ENCODE data around the gene UACA. TPM values are rescaled to one million over a fixed set of nuclear protein-coding genes. Genes with fewer than 3 reads are reported as not detected.

The UACA gene
- total RNA-seq, 2 donors from 2014 or later, result 16.3 to 35.2 TPM

DNA sequence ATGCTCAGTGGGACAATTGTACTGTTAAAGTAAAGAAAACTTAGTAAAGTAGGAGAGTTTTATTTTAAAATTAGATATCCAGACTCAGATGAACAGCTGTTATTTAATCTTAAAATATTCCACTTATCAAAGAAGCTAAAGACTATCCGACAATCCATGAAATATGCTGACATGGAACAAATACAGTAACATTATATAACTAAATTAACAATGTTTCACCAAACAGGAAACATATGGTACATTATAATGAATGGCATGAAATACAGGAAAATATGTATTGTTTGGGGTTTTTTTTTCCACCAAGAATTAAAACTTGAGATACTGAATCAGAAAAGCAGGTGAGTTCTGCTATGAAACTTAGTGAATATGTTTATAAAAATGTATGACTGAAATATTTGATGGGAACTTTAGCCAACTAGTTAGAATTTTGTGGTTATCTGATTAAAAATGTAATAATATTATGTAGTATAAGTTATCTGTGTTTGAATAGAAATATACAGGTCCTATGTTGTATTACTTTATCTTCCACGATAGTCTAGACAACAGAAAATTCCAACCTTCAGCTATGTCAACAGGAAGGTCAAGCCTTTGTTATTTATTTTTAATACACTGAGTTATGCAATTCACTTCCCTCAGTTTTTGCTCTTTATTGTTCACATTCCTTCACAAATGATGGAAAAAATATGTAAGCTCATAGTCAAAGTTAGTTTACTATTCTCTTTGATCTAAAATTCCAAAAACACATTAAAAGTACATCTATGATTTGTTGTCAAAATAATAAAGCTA lies 72.7 kb downstream of the UACA start:
- TF ChIP-seq POLR2AphosphoS5 (IDR thresholded peaks at IDR 0.05) (no peak), POLR2A (IDR thresholded peaks at IDR 0.05) (no peak)
- TF ChIP-seq, protein P1, sequence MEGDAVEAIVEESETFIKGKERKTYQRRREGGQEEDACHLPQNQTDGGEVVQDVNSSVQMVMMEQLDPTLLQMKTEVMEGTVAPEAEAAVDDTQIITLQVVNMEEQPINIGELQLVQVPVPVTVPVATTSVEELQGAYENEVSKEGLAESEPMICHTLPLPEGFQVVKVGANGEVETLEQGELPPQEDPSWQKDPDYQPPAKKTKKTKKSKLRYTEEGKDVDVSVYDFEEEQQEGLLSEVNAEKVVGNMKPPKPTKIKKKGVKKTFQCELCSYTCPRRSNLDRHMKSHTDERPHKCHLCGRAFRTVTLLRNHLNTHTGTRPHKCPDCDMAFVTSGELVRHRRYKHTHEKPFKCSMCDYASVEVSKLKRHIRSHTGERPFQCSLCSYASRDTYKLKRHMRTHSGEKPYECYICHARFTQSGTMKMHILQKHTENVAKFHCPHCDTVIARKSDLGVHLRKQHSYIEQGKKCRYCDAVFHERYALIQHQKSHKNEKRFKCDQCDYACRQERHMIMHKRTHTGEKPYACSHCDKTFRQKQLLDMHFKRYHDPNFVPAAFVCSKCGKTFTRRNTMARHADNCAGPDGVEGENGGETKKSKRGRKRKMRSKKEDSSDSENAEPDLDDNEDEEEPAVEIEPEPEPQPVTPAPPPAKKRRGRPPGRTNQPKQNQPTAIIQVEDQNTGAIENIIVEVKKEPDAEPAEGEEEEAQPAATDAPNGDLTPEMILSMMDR (IDR thresholded peaks at IDR 0.05), result no peak
- H3K27ac ChIP-seq, result no peak overlapping the region
- H3K4me3 ChIP-seq, result no peak overlapping the region
- H3K27me3 ChIP-seq (replicated peaks; ENCODE audit: insufficient read depth), result no peaks in the 10 kb centered on the region
- no peaks in the 10 kb centered on the region for H3K4me1 ChIP-seq (replicated peaks)
- H3K9me3 ChIP-seq, result no peaks in the 10 kb centered on the region
- no peaks in the 10 kb centered on the region for H3K36me3 ChIP-seq
- 56% methylated on average over 2 of the region's 2 CpGs for WGBS
- intact Hi-C loops (cut with DNase I), result no loop called here
- no peak for DNase-seq (ENCODE audit: low spot score)

DNA sequence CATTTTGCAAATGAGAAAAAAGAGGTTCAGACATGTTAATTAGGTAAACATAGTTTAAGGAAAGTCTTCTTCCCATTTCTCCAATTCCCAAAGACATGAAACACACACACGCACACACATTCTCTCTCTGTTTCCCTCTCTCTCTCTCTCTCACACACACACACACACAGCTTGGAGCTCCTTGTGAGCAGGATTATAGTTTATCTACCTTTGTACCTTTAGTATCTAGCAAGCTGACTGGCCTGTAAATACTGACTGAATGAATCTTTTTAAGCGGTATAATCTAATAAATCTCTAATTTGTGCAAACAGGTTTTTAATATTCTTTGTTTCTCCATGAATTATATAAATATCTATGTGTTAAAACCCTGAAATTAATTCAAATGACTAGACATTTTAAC lies 73.3 kb downstream of the UACA start:
- intact Hi-C loops (cut with DNase I), result no loop called here
- 95% methylated on average over 2 of the region's 2 CpGs for WGBS

DNA sequence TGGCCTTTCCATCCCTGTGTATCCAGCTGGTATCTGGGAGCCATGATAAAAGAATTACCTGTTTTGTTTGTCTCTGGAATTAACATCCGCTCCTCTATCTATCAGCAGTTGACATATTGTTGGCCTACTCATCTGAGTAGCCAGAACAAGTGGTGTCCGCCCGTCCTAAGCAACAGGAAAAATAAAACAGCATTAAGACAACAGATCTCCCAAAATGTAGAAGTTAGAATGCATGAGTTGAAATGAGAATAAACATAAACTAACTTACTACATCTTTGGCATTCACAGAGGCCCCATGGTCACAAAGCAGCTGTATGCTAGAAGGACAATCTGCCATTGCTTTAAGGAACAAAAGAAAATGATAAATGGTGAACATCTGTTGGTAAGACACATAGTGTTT lies 75.9 kb downstream of the UACA start:
- 88% methylated on average over 3 of the region's 3 CpGs for WGBS
- Histone ChIP-seq H3K9me3 (no peaks in the 10 kb centered on the region), H3K27me3 (replicated peaks; ENCODE audit: insufficient read depth) (no peaks in the 10 kb centered on the region), H3K4me3 (no peak overlapping the region), H3K27ac (no peak overlapping the region), H3K36me3 (no peaks in the 10 kb centered on the region), H3K4me1 (replicated peaks) (no peaks in the 10 kb centered on the region)
- intact Hi-C loops (cut with DNase I), result no loop called here
- DNase-seq (ENCODE audit: low spot score), result no peak
- TF ChIP-seq POLR2A (IDR thresholded peaks at IDR 0.05) (no peak), POLR2AphosphoS5 (IDR thresholded peaks at IDR 0.05) (no peak)
- TF ChIP-seq, protein P1 (IDR thresholded peaks at IDR 0.05), result no peak

More for the DNA sequence above, 73.3 kb downstream of the UACA start:
- no peaks in the 10 kb centered on the region for H3K27me3 ChIP-seq (replicated peaks; ENCODE audit: insufficient read depth)
- H3K4me3 ChIP-seq, result no peak overlapping the region
- no peaks in the 10 kb centered on the region for H3K9me3 ChIP-seq
- H3K27ac ChIP-seq, result no peak overlapping the region
- no peak for DNase-seq (ENCODE audit: low spot score)
- no peaks in the 10 kb centered on the region for H3K36me3 ChIP-seq
- no peaks in the 10 kb centered on the region for H3K4me1 ChIP-seq (replicated peaks)
- no peak for TF ChIP-seq POLR2A (IDR thresholded peaks at IDR 0.05)
- no peak for TF ChIP-seq POLR2AphosphoS5 (IDR thresholded peaks at IDR 0.05)
- TF ChIP-seq, protein P1 (IDR thresholded peaks at IDR 0.05), result no peak

DNA sequence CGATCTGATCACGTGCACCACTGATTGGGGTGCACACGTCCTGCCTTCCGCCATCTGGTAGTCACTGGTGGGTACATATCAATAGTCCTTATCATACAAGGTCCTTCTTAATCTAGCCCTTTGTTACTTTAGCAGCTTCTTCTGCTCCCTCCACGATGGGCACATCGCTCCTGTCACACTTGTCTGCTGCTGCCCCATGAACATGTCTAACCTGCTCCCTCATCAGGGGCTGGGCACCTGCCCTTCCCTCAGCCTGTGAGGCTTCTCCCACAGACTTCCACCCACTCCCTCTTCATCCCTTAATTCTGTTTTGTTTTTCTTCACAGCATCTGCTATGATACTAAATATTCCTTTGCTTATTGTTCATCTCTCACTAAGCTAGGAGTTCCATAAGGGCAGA lies 82.5 kb downstream of the UACA start:
- no peaks in the 10 kb centered on the region for H3K27me3 ChIP-seq (replicated peaks; ENCODE audit: insufficient read depth)
- H3K4me3 ChIP-seq, result no peak overlapping the region
- no peak for TF ChIP-seq POLR2AphosphoS5 (IDR thresholded peaks at IDR 0.05)
- TF ChIP-seq POLR2A (IDR thresholded peaks at IDR 0.05), result no peak
- TF ChIP-seq, protein P1 (IDR thresholded peaks at IDR 0.05), result no peak
- no peaks in the 10 kb centered on the region for H3K4me1 ChIP-seq (replicated peaks)
- no peaks in the 10 kb centered on the region for H3K9me3 ChIP-seq
- intact Hi-C loops (cut with DNase I), result loop anchor here (2.0 kb wide), 1 partner anchor 130 kb away; no protein-coding TSS in a partner anchor
- H3K27ac ChIP-seq, result no peak overlapping the region
- WGBS, result 83% methylated on average over 6 of the region's 6 CpGs
- H3K36me3 ChIP-seq, result no peaks in the 10 kb centered on the region
- no peak for DNase-seq (ENCODE audit: low spot score)

DNA sequence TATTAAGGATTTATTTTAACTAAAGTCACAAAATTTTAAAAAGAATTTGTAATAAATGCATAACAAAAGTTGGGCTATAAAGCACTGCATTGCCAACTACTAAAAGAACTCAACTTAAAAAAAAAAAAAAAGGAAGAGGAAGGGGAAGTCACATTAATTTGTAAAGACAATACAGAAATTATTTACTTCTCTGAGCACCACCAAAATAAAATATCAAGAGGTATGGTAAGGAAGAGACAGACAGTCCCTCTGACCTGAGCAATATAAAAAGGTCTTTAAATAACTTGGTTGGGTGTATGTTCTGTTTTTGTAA lies 83.5 kb downstream of the UACA start:
- TF ChIP-seq, protein P1 (IDR thresholded peaks at IDR 0.05), result peak in 1 of 4 experiments; percentile 15
- no peak for TF ChIP-seq POLR2A (IDR thresholded peaks at IDR 0.05)

More for the DNA sequence above, 83.5 kb downstream of the UACA start:
- Histone ChIP-seq H3K4me1 (replicated peaks) (no peaks in the 10 kb centered on the region), H3K4me3 (no peak overlapping the region), H3K27me3 (replicated peaks; ENCODE audit: insufficient read depth) (no peaks in the 10 kb centered on the region), H3K36me3 (no peaks in the 10 kb centered on the region), H3K27ac (no peak overlapping the region), H3K9me3 (no peaks in the 10 kb centered on the region)
- intact Hi-C loops (cut with DNase I), result loop anchor here (1.0 to 2.0 kb wide), 2 partner anchors 42 to 131 kb away; no protein-coding TSS in a partner anchor
- DNase-seq (ENCODE audit: low spot score), result no peak
